Muscle of back (tissue), 11 donors: ENCODE measurements around the gene ZPBP2. TPM values are rescaled to one million over a fixed set of nuclear protein-coding genes. Genes with fewer than 3 reads are reported as not detected.
A peak's percentile ranks its signal among the peaks of the same experiment; 100 is the strongest.
"Not testable (repeated sequence)": the region's sequence is repeated elsewhere in the genome, so short reads cannot be mapped to it uniquely, and the experiment has no call there.

ENCODE experiments used
- DNase-seq, 3 donors: peaks; one replicate each; pipeline versions ENCODE4 v3.0.0 to v3.0.0-alpha.2; 2013
- polyA plus RNA-seq, 10 donors: library from polyadenylated mRNA; unstranded; fragments of 120-200 nt; gene quantifications; one replicate each; pipeline ENCODE4 v1.2.1, GENCODE V29; 2013; ENCODE audit not compliant: insufficient read length in 10 of 10

The ZPBP2 gene
- polyA plus RNA-seq, 10 donors, result 0.11 to 0.20 TPM; not detected in 8

- no peak for DNase-seq
These were observed 13.1 kb upstream of the ZPBP2 start for GRCh38 chr17:39854909-39855308.

GRCh38 chr17:39855911-39856649 lies 11.9 kb upstream of the ZPBP2 start:
- DNase-seq, result not testable (repeated sequence)

- no peak for DNase-seq
These were observed 6.8 kb upstream of the ZPBP2 start for GRCh38 chr17:39861235-39861634.

DNA sequence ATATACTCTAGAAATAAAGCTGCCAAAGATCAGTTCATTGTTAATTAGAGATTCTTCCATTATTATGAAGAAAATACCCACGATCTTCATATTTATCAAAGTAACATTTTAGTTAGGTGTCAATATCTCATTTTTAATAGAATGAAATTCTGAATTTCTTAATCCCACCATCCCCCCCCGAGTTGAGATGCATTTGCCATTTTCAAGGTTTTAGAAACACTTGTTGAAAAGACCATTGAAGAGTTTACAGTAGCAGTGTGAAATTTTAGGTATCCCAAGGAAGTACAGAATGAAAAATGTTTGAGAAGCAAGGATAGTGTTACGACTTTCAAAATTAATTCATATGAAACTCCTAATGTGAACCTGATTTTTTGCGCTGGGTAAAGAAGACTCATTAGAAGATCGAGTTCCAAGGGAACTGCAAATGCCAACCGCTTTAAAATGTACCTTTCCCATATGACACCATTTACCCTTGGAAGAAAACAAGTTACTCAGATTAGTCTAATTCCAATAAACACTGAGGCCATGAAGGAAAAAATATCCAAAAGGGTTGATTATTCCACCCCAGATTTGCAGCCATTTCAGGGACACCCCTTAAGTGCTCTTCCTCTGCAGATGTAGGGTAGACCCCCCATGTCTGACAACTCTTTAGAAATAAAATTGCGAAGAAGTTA lies 4.6 kb upstream of the ZPBP2 start:
- DNase-seq, result no peak

DNA sequence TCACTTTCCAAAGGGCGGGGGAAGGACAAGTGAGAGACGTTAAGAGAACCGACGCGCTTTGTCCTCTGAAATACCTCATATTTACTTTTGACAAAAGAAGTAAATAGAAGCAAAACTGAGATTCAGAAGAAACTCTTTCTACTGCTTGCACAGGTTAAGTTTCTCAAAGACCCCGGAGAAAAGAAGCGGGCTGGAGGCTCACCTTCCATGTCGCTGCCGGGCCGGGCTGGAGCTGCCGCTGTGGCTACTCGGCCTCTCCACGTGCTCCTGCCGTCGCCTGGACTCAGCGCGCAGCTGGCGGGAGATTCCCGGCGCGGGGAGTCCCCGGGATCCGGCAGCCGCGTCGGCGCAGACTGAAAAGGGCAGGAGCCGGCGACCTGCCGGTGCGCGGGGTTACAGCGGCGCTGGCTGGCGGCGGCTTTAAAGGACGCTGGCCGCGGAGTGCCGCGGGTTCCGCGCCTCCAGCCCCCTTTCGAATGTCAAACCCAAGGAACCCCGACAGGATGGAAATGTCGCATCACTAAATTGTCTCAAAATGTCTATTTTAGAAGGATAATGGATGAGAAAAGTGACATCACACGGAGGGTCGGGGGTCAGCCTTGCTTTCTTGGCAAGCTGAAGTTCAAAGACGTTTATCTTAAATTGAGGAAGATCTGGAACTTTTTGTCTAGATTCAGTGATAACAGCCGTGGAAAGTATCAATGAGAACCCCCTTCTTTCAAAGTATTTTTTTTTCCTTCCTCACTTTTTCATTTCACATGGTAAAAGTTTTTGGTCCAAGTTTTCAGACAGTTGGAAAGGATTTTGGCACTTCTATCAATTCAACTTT lies 3.9 kb upstream of the ZPBP2 start, which contains the start of gene IKZF3:
Gene IKZF3, minus strand, starts transcription at position 395 of the 829 bp plus-strand sequence. Its CDS starts 186 bp downstream, at position 209.
- DNase-seq, result peak; percentile 18 to 69 (median 36)

DNA sequence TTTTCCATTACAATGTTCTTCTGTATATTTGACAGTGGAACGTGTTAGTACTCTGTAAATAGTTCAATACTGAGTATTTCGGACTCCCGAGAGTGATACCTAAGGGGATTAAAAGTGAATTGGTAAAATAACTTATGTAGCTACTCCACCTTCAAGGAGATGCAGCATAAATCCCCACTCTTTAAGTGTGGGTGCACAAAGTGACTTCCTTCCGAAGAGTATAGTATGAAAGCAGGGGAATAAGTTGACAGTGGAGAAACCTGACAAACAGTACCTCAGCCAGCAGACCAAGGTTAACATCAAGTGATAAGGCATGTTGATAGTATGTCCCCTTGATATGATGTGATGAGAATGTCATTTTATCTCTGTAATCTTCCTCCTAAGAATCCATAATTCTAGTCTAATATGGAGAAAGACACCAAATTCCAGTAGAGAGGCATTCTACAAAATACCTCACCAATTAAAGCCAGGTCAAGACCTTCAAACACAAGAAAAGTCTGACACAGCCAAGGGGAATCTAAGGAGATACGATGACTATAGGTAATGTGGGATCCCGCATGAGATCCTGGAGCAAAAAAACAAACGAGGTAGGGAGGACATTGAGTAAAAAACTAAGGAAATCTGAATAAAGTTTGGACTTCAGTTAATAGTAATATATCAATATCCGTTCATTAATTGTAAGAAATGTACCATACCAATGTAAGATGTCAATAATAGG lies 1.8 kb upstream of the ZPBP2 start:
- DNase-seq, result no peak

GRCh38 chr17:39867084-39867879 lies 720 bp upstream of the ZPBP2 start:
- DNase-seq, result no peak

GRCh38 chr17:39868554-39868942 lies 546 bp downstream of the ZPBP2 start:
- no peak for DNase-seq

DNA sequence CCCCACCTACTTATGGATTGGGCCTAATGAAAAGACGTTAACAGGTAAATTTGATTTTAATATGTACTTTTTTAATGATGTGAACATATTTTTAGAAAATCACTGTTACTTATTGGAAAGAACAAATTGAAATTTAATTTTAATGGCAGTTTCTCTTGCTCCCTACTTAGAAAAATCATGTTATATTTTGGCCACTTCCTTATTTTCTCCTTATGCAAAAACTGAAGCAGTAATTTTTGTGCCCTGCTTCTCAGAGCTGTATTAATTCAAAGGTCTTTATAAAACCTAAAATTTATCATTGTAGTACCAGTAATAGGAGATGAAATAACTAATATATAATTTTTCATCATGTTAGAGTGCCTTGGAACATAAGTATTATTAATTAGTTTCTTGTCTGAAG lies 2.8 kb downstream of the ZPBP2 start:
- no peak for DNase-seq

GRCh38 chr17:39871801-39872200 lies 3.8 kb downstream of the ZPBP2 start:
- no peak for DNase-seq

- no peak for DNase-seq
These were observed 4.7 kb downstream of the ZPBP2 start for GRCh38 chr17:39872751-39873150.

- DNase-seq, result not testable (repeated sequence)
These were observed 18.1 kb downstream of the ZPBP2 start for GRCh38 chr17:39886102-39886501.

DNA sequence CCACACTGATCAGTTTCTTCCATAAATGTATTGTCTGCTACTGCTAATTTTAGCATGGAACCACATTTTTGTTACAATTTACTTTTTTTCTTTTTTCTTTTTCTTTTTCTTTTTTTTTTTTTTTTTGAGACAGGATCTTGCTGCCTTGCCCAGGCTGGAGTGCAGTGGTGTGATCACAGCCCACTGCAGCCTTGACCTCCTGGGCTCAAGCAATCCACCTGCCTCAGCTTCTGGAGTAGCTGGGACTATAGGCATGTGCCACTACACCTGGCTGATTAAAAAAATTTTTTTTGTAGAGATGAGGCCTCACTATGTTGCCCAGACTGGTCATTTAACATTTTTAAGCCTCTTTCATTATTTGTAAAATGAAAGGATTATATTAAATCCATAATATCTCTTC lies 19.1 kb downstream of the ZPBP2 start:
- no peak for DNase-seq

DNA sequence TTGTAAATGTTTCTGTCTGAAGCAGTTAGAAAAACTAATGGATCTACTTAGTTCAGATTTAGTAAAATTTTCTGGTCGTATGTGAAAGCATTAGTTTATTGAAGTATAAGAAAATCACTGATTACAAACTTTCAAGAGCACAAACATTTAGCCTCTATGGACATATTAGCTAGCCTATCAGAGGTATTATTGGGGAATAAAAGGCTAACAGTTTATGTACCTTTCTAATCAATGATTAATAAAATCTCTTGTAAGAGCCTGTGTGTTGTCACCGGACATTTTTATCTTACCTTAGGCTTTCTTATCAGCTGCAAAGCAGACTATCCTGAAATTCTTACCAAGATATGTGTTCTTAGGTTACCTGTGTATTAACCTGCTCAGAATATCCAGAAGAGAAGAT lies 21.2 kb downstream of the ZPBP2 start:
- DNase-seq, result no peak

DNA sequence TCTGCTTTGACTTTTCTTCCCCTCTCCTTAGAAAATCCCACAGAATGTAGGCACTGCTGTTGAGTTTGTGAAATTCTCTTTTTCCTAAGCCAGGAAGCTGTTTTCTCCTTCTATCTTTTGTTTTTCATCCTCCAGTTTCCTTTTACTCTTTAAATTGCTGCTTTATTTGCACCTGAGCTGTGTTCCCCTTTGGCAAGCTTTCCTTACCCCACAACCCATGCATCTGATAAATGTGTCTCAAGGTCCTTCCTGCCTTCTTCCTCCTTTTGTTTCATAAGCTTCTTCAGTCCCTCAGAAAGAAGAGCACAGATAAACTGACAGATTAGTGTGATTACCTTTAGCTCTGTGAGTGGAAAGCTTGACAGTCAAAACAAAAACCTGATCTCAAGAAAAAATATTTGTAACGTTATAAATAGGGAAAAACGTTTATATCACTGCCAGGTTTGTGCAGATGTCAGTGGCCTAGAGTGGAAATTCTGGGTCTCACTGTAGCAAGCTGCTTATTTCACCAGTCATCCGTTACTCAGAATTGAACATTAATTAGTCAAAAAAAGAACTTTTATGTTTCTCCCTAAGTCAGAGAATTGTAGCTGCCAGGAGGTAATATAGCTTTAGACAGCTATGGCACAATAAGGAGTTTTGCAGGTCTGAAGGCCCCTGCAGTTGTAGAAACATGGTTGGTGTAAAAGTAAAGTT lies 26.8 kb downstream of the ZPBP2 start:
- DNase-seq, result no peak

DNA sequence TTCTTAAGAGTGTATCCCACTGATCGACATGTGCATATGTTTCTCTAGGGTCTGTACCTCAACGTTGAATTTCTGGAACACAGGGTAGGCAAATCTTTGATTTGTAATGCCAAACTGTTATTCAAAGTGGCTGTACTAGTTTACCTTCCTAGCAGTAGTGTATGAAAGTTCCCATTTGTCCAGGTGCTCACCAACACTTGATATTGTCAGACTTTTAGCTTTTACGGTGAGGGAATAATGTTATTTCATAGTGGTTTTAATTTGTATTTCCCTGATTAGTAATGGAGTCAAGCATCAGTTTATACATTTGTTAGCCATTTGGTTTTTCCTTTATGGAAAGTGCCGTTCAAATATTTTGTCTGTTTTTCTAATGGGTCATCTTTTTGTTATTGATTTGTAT lies 30.1 kb downstream of the ZPBP2 start:
- DNase-seq, result no peak

DNA sequence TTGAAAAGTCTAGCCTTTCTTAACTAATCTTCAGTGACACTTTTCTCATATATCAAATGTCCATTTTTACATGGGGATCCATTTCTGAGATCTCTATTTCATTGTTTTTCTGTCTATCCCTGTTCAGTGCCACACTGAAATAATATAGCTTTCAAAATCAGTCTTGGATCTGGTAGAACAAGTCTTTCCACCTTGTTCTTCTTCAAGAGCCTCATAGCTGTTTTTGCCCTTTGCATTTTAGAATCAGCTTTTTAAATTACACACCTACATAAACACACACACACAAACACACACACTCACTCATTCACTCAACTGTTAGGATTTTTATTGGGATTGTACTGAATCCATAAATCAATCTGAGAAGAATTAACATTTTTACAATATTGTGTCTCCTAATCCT lies 31.2 kb downstream of the ZPBP2 start:
- no peak for DNase-seq

GRCh38 chr17:39902027-39902426 lies 34.0 kb downstream of the ZPBP2 start:
- not testable (repeated sequence) for DNase-seq

DNA sequence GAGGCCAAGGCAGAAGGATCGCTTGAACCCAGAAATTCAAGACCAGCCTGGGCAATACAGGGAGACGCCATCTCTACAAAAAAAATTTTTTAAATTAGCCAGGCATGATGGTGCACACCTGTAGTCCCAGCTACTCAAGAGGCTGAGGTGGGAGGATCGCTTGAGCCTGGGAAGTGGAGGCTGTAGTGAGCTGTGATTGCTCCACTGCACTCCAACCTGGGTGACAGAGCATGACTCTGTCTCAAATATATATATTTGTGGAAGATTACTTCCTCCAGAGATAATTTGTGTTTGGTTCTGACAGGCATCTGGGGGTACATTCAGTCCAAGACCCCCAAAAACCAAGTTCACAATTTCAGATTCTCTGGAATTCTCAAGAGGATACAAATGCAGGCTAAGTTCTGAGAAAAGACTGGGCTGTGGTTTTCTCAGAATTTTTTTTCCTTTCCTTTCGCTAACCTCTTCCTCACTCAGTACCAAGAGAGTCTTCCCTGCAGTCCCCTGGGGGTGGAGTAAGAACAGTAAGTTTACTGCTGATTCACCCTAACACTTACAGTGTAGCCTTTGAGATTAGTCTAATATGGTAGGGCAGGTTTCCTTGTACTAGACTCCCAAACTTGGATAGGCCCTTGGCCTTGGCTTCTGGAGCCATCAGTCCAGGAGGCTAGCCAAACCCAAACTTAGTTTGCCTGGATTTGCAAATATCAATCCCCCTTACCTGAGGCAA lies 35.3 kb downstream of the ZPBP2 start:
- no peak for DNase-seq

DNA sequence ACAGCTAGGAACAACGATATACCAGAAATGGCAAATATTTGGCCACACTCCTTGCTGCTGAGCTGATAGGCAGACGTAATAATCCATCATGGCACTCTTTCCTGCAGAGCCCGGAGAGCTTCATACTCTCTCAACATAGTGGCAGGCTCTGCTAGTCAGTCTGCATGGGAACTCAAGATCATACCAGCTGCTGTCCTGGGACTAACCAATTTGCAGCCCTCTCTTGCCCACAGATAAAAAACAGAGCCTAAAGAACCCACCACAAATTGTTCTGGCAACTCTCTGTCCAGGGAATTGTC lies 36.9 kb downstream of the ZPBP2 start:
- no peak for DNase-seq
